K562 (cell line): Measurements from ENCODE around the gene SPTLC1. TPM values are rescaled to one million over a fixed set of nuclear protein-coding genes. Genes with fewer than 3 reads are reported as not detected.

Experiments
- ATAC-seq: fragments of 200-7000 bp; cut with Tn5 transposase; 3 replicates; pipeline ENCODE4 v1.9.1; 2020; ENCODE audit warnings: moderate library complexity
- BruUV-seq: library from RNA; stranded (reverse); fragments of 400-500 nt; replicated peaks from 2 replicates; lab custom pipeline; 2021; lab: Mats Ljungman, UMichigan
- CTCF ChIA-PET: fragments of 300-600 bp; formaldehyde crosslinking; extraction: SDS; loops from one replicate; lab custom pipeline; 2021; ENCODE audit warnings: low intra/inter-chr PET ratio; lab: Yijun Ruan, JAX
- POLR2A ChIA-PET: fragments of 300-600, 350-650 bp; sonication (Branson Sonifier 250); formaldehyde crosslinking; extraction: SDS; loops from one replicate; lab custom pipeline; 2021; ENCODE audit warnings: antibody characterized with exemption, inconsistent platforms; lab: Yijun Ruan, JAX
- DNase-seq, 4 experiments: peaks; one replicate each; pipeline versions ENCODE4 v3.0.0 to v3.0.0-alpha.2; 2011 to 2018; ENCODE audit warnings: low spot score in 3 of 4, mixed read lengths in 3 of 4; ENCODE audit errors: extremely low read depth in 1 of 4
- FAIRE-seq: peaks from 2 replicates; lab custom pipeline; 2011; peaks lifted over from hg19 to GRCh38; lab: Jason Lieb, UNC
- H2AFZ ChIP-seq: 2 replicates; pipeline ENCODE4 v1.6.0; 2011; ENCODE audit warnings: low read depth, low read length, control low read depth, inconsistent platforms
- H3K27ac ChIP-seq: fragments of 200-600 bp; 3 replicates; pipeline ENCODE4 v1.8.0; 2011; ENCODE audit warnings: low read depth, mild to moderate bottlenecking, control low read depth, inconsistent platforms, low read length, moderate library complexity, mixed read lengths; ENCODE audit errors: extremely low read depth
- H3K27me3 ChIP-seq, 2 experiments: fragments of 300-600 bp in 1 of 2; 2 replicates in 1 of 2; 3 replicates in 1 of 2; pipeline versions ENCODE4 v1.6.0 to v1.8.0; 2011; ENCODE audit warnings: inconsistent platforms in 2 of 2, low read length in 2 of 2, mild to moderate bottlenecking in 1 of 2, mixed read lengths in 1 of 2, moderate library complexity in 1 of 2; ENCODE audit not compliant: control insufficient read depth in 2 of 2, insufficient read depth in 2 of 2
- H3K36me3 ChIP-seq: fragments of 300-600 bp; 3 replicates; pipeline ENCODE4 v1.8.0; 2011; ENCODE audit warnings: mild to moderate bottlenecking, low read length, inconsistent platforms; ENCODE audit not compliant: control insufficient read depth, insufficient read depth
- H3K4me1 ChIP-seq, 2 experiments: fragments of 200-600 bp in 1 of 2; replicated peaks in 1 of 2; 2 replicates in 1 of 2; 3 replicates in 1 of 2; pipeline versions ENCODE4 v1.5.1 to v1.8.0; 2011; ENCODE audit warnings: inconsistent platforms in 2 of 2, low read length in 2 of 2, mild to moderate bottlenecking in 1 of 2, mixed read lengths in 1 of 2, moderate library complexity in 1 of 2; ENCODE audit not compliant: control insufficient read depth in 2 of 2, insufficient read depth in 2 of 2
- H3K4me2 ChIP-seq: 2 replicates; pipeline ENCODE4 v1.6.1; 2011; ENCODE audit warnings: low read length, control low read depth, inconsistent platforms, mixed read lengths; ENCODE audit not compliant: insufficient read depth
- H3K4me3 ChIP-seq: fragments of 200-600 bp; sonication (generic), shearing (Covaris generic); 2 replicates; pipeline ENCODE4 v1.5.1; 2016; ENCODE audit warnings: control low read depth, inconsistent platforms
- H3K79me2 ChIP-seq: fragments of 200-600 bp; 3 replicates; pipeline ENCODE4 v1.8.0; 2011; ENCODE audit warnings: low read length, inconsistent platforms; ENCODE audit not compliant: control insufficient read depth, insufficient read depth
- H3K9ac ChIP-seq, 2 experiments: 2 replicates each; pipeline versions ENCODE4 v1.6.0 to v1.6.1; 2011; ENCODE audit warnings: low read depth in 2 of 2, low read length in 2 of 2, control low read depth in 1 of 2, inconsistent platforms in 1 of 2, mild to moderate bottlenecking in 1 of 2, mixed read lengths in 1 of 2; ENCODE audit not compliant: insufficient read depth in 1 of 2
- H3K9me1 ChIP-seq: one replicate; pipeline ENCODE4 v1.6.0; 2011; ENCODE audit warnings: inconsistent platforms, mild to moderate bottlenecking, low read length, moderate library complexity; ENCODE audit not compliant: control insufficient read depth, insufficient read depth
- H3K9me3 ChIP-seq: replicated peaks from 2 replicates; pipeline ENCODE4 v1.5.1; 2011; ENCODE audit warnings: low read depth, low read length, inconsistent platforms; ENCODE audit not compliant: control insufficient read depth, insufficient read depth
- H4K20me1 ChIP-seq: replicated peaks from 2 replicates; pipeline ENCODE4 v1.6.1; 2011; ENCODE audit warnings: low read length, inconsistent platforms, mixed read lengths; ENCODE audit not compliant: control insufficient read depth, insufficient read depth
- CHCHD3 ChIP-seq: fragments of 250-450 bp; sonication (Bioruptor Pico); IDR thresholded peaks from 2 replicates; pipeline ENCODE4 v2.1.2; 2022; ENCODE audit warnings: mild to moderate bottlenecking
- KAT7 ChIP-seq: sonication (generic); formaldehyde crosslinking; IDR thresholded peaks from 2 replicates; pipeline ENCODE4 v1.8.0; 2022; ENCODE audit warnings: missing genetic modification reagents, mild to moderate bottlenecking, borderline replicate concordance
- MXI1 ChIP-seq: IDR thresholded peaks from 2 replicates; pipeline ENCODE4 v1.6.1; 2011; ENCODE audit warnings: low read depth, mild to moderate bottlenecking, improper control_type of control experiment, low read length
- PHB2 ChIP-seq: fragments of 450-650 bp; IDR thresholded peaks from 2 replicates; pipeline ENCODE4 v1.6.1; 2017; ENCODE audit warnings: low read depth
- TBP ChIP-seq: optimal IDR thresholded peaks from 2 replicates; pipeline ENCODE3; 2011; ENCODE audit warnings: low read depth, low read length, improper control_type of control experiment
- ZKSCAN3 ChIP-seq: fragments of 250-450 bp; sonication (Bioruptor Pico); IDR thresholded peaks from 2 replicates; pipeline ENCODE4 v1.4.0; 2020
- ZNF3 ChIP-seq: fragments of 250-450 bp; sonication (Bioruptor Pico); IDR thresholded peaks from 2 replicates; pipeline ENCODE4 v1.5.0; 2021; ENCODE audit warnings: mild to moderate bottlenecking, moderate library complexity
- WGBS: fragments of 100-300 bp; shearing (Covaris generic); methylation state at CpG from one replicate; pipeline ENCODE4 v1.1.6; 2016; ENCODE audit warnings: low coverage, mixed read lengths; ENCODE audit not compliant: insufficient coverage; ENCODE audit errors: missing lambda C conversion rate; 5-methylcytosine and 5-hydroxymethylcytosine counted together
- in situ Hi-C: fragments of 300-500 bp; cut with MboI; formaldehyde crosslinking; loops from 4 replicates; pipeline ENCODE4 v1.15.0; 2018; ENCODE audit warnings: inconsistent platforms, mixed read lengths
- intact Hi-C: fragments of 100-400 bp; cut with micrococcal nuclease; formaldehyde crosslinking; loops from 2 replicates; pipeline ENCODE4 v1.14.2; 2022
- polyA plus RNA-seq, 8 experiments: library from polyadenylated mRNA; depleted of rRNA in 4 of 8; stranded (reverse) in 5 of 8; unstranded in 3 of 8; fragments of >200 nt; fragmentation: Nextera tagmentation in 2 of 8; fragmentation: Illumina TruSeq in 1 of 8; extraction: Ambion mirVana in 2 of 8; extraction: Trizol in 1 of 8; gene quantifications; 2 replicates each; pipeline versions ENCODE4 v1.2.1 to v1.2.3, GENCODE V29; 2011 to 2014; ENCODE audit warnings: inconsistent platforms in 1 of 8, missing spikeins in 1 of 8
- total RNA-seq, 7 experiments: library from RNA; depleted of rRNA in 6 of 7; stranded (reverse); fragments of >200 nt in 6 of 7; fragmentation: Illumina TruSeq in 2 of 7; extraction: Trizol in 2 of 7; gene quantifications; 2 replicates each; pipeline versions ENCODE4 v1.2.1 to v1.2.3, GENCODE V29; 2011 to 2021; ENCODE audit warnings: low replicate concordance in 1 of 7
- TF ChIP-seq, protein P1 (sequence below): fragments of 200-600 bp; sonication (generic); IDR thresholded peaks from one replicate; pipeline ENCODE4 v1.6.1; 2012; ENCODE audit warnings: mild to moderate bottlenecking, low read depth, low read length, inconsistent platforms
- TF ChIP-seq, protein P2 (sequence below): conservative IDR thresholded peaks from 2 replicates; pipeline ENCODE4 v1.6.1; 2011; ENCODE audit warnings: low read depth, mild to moderate bottlenecking, low read length; ENCODE audit not compliant: control insufficient read depth
- TF ChIP-seq, protein P3 (sequence below): fragments of 250-450 bp; sonication (Bioruptor Pico); IDR thresholded peaks from 2 replicates; pipeline ENCODE4 v1.8.0; 2022; ENCODE audit warnings: inconsistent platforms, mild to moderate bottlenecking, moderate library complexity, borderline replicate concordance

The SPTLC1 gene
- total and polyA plus RNA-seq, 9 of the 15 experiments (the other 6 are each of a cell fraction or from before 2014, with no cell fraction given): 58.8 to 125 (median 84.5) TPM

DNA sequence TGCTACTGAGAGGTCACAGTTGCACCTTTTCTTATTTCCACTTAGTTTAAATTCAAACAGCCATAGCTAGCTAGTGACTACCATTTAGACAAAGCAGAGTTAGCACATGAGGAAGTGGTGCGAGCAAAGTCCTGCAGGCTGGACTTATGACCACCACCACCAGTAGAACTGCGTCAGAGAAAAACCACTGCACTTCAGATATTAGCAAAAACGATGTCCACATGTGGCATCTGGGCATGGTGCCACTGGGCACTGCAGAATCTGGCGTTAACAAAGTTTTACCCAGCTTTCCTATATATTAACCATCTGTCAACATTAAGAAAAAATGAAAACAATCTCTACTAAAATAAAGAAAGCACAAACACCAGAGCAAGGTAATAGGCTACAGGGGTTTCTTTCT is 80.1 kb downstream of the SPTLC1 start:
- Histone ChIP-seq H3K9ac (no peak overlapping the region), H3K27ac (no peak overlapping the region), H3K36me3 (peaks cover 75% of the 10 kb centered on the region; the same call in 2 of the 3 replicates), H3K79me2 (no peaks in the 10 kb centered on the region), H3K9me1 (no peaks in the 10 kb centered on the region), H2AFZ (no peak overlapping the region), H3K9me3 (no peaks in the 10 kb centered on the region), H3K4me2 (no peak overlapping the region), H3K4me1 (no peaks in the 10 kb centered on the region), H3K27me3 (no peaks in the 10 kb centered on the region), H4K20me1 (no peaks in the 10 kb centered on the region), H3K4me3 (no peak overlapping the region)
- DNase-seq: no peak
- 83% methylated on average over 4 of the region's 4 CpGs for WGBS
- no peak for ATAC-seq
- no TSS peak for BruUV-seq
- intact Hi-C loops: no loop called here
- no peak for FAIRE-seq
- ChIA-PET POLR2A (no interaction called here), CTCF (no interaction called here)
- in situ Hi-C loops: no loop called here
- TF ChIP-seq MXI1 (no peak), CHCHD3 (CRISPR knock-in tag) (no peak), TBP (no peak), ZKSCAN3 (CRISPR knock-in tag) (no peak), ZNF3 (CRISPR knock-in tag) (no peak), KAT7 (CRISPR knock-in tag) (no peak), PHB2 (no peak)
- TF ChIP-seq, protein P1, sequence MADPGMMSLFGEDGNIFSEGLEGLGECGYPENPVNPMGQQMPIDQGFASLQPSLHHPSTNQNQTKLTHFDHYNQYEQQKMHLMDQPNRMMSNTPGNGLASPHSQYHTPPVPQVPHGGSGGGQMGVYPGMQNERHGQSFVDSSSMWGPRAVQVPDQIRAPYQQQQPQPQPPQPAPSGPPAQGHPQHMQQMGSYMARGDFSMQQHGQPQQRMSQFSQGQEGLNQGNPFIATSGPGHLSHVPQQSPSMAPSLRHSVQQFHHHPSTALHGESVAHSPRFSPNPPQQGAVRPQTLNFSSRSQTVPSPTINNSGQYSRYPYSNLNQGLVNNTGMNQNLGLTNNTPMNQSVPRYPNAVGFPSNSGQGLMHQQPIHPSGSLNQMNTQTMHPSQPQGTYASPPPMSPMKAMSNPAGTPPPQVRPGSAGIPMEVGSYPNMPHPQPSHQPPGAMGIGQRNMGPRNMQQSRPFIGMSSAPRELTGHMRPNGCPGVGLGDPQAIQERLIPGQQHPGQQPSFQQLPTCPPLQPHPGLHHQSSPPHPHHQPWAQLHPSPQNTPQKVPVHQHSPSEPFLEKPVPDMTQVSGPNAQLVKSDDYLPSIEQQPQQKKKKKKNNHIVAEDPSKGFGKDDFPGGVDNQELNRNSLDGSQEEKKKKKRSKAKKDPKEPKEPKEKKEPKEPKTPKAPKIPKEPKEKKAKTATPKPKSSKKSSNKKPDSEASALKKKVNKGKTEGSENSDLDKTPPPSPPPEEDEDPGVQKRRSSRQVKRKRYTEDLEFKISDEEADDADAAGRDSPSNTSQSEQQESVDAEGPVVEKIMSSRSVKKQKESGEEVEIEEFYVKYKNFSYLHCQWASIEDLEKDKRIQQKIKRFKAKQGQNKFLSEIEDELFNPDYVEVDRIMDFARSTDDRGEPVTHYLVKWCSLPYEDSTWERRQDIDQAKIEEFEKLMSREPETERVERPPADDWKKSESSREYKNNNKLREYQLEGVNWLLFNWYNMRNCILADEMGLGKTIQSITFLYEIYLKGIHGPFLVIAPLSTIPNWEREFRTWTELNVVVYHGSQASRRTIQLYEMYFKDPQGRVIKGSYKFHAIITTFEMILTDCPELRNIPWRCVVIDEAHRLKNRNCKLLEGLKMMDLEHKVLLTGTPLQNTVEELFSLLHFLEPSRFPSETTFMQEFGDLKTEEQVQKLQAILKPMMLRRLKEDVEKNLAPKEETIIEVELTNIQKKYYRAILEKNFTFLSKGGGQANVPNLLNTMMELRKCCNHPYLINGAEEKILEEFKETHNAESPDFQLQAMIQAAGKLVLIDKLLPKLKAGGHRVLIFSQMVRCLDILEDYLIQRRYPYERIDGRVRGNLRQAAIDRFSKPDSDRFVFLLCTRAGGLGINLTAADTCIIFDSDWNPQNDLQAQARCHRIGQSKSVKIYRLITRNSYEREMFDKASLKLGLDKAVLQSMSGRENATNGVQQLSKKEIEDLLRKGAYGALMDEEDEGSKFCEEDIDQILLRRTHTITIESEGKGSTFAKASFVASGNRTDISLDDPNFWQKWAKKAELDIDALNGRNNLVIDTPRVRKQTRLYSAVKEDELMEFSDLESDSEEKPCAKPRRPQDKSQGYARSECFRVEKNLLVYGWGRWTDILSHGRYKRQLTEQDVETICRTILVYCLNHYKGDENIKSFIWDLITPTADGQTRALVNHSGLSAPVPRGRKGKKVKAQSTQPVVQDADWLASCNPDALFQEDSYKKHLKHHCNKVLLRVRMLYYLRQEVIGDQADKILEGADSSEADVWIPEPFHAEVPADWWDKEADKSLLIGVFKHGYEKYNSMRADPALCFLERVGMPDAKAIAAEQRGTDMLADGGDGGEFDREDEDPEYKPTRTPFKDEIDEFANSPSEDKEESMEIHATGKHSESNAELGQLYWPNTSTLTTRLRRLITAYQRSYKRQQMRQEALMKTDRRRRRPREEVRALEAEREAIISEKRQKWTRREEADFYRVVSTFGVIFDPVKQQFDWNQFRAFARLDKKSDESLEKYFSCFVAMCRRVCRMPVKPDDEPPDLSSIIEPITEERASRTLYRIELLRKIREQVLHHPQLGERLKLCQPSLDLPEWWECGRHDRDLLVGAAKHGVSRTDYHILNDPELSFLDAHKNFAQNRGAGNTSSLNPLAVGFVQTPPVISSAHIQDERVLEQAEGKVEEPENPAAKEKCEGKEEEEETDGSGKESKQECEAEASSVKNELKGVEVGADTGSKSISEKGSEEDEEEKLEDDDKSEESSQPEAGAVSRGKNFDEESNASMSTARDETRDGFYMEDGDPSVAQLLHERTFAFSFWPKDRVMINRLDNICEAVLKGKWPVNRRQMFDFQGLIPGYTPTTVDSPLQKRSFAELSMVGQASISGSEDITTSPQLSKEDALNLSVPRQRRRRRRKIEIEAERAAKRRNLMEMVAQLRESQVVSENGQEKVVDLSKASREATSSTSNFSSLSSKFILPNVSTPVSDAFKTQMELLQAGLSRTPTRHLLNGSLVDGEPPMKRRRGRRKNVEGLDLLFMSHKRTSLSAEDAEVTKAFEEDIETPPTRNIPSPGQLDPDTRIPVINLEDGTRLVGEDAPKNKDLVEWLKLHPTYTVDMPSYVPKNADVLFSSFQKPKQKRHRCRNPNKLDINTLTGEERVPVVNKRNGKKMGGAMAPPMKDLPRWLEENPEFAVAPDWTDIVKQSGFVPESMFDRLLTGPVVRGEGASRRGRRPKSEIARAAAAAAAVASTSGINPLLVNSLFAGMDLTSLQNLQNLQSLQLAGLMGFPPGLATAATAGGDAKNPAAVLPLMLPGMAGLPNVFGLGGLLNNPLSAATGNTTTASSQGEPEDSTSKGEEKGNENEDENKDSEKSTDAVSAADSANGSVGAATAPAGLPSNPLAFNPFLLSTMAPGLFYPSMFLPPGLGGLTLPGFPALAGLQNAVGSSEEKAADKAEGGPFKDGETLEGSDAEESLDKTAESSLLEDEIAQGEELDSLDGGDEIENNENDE: no peak
- TF ChIP-seq, protein P2, sequence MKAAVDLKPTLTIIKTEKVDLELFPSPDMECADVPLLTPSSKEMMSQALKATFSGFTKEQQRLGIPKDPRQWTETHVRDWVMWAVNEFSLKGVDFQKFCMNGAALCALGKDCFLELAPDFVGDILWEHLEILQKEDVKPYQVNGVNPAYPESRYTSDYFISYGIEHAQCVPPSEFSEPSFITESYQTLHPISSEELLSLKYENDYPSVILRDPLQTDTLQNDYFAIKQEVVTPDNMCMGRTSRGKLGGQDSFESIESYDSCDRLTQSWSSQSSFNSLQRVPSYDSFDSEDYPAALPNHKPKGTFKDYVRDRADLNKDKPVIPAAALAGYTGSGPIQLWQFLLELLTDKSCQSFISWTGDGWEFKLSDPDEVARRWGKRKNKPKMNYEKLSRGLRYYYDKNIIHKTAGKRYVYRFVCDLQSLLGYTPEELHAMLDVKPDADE: no peak
- TF ChIP-seq, protein P3, sequence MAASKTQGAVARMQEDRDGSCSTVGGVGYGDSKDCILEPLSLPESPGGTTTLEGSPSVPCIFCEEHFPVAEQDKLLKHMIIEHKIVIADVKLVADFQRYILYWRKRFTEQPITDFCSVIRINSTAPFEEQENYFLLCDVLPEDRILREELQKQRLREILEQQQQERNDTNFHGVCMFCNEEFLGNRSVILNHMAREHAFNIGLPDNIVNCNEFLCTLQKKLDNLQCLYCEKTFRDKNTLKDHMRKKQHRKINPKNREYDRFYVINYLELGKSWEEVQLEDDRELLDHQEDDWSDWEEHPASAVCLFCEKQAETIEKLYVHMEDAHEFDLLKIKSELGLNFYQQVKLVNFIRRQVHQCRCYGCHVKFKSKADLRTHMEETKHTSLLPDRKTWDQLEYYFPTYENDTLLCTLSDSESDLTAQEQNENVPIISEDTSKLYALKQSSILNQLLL (CRISPR knock-in tag): no peak
